ENCODE results near the gene TNRC6B.

The TNRC6B gene

DNA sequence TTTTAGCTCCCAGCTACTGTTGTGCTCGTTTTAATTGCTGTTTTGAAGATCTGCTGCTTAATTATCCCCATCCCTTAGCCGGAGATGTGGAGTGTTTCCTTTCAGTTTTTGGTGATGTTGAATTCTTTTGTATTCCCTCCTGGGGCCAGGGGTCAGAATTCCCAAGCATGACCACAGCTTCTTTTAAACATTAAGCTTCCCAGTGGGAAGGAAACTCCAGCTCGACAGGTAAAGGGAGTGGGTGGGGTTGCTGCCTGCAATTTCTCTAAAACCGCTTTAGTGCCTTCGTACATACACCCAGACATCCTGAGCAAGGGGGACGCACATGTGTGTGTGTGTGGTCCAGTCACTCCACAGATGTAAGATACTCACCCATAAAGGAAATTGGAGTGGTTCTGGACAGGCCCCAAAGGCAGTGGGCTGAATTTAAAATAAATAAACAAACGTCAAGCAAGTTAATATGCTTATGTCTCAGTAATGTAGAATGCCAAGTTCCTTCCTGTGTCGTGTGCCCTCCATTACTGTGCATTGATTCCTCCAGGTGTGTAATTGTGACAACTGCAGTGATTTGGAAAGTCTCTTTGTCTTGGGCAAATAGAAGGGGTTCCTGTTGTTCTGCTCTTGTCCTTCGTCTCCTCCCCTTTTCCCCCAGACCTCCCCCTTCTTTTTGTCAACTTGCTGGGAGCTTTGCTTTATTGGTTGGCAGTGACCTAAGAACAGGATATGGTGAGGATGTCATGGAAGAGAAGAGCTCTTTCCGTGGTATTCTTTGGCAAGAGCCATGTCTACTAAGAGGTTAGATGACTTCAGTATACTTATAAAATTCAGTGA lies 149.4 kb downstream of the TNRC6B start:
- peaks cover 22% of the 10 kb centered on the region for H3K36me3 ChIP-seq (replicated peaks; ENCODE audit: low read depth, low read length)
- H3K4me3 ChIP-seq (ENCODE audit: low read length): no peak overlapping the region
- H3K4me1 ChIP-seq (ENCODE audit: low read length): peaks cover 9% of the 10 kb centered on the region
- H2AFZ ChIP-seq (ENCODE audit: low read depth, low read length): no peak overlapping the region
- H3K9ac ChIP-seq (ENCODE audit: low read length): no peak overlapping the region
- TF ChIP-seq EZH2phosphoT487 (IDR thresholded peaks at IDR 0.05; ENCODE audit: low read depth): no peak
- TF ChIP-seq, protein P1, sequence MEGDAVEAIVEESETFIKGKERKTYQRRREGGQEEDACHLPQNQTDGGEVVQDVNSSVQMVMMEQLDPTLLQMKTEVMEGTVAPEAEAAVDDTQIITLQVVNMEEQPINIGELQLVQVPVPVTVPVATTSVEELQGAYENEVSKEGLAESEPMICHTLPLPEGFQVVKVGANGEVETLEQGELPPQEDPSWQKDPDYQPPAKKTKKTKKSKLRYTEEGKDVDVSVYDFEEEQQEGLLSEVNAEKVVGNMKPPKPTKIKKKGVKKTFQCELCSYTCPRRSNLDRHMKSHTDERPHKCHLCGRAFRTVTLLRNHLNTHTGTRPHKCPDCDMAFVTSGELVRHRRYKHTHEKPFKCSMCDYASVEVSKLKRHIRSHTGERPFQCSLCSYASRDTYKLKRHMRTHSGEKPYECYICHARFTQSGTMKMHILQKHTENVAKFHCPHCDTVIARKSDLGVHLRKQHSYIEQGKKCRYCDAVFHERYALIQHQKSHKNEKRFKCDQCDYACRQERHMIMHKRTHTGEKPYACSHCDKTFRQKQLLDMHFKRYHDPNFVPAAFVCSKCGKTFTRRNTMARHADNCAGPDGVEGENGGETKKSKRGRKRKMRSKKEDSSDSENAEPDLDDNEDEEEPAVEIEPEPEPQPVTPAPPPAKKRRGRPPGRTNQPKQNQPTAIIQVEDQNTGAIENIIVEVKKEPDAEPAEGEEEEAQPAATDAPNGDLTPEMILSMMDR (IDR thresholded peaks at IDR 0.05; ENCODE audit: low read depth, low read length): no peak
- H4K20me1 ChIP-seq (ENCODE audit: insufficient read depth, low read length): no peaks in the 10 kb centered on the region
- H3K27ac ChIP-seq (ENCODE audit: low read length): no peak overlapping the region
- no peak overlapping the region for H3K4me2 ChIP-seq (ENCODE audit: low read length)
- H3K79me2 ChIP-seq (ENCODE audit: low read length): no peaks in the 10 kb centered on the region
- no peaks in the 10 kb centered on the region for H3K27me3 ChIP-seq (ENCODE audit: low read depth, low read length)
- no peaks in the 10 kb centered on the region for H3K9me3 ChIP-seq (ENCODE audit: insufficient read depth, low read length)

DNA sequence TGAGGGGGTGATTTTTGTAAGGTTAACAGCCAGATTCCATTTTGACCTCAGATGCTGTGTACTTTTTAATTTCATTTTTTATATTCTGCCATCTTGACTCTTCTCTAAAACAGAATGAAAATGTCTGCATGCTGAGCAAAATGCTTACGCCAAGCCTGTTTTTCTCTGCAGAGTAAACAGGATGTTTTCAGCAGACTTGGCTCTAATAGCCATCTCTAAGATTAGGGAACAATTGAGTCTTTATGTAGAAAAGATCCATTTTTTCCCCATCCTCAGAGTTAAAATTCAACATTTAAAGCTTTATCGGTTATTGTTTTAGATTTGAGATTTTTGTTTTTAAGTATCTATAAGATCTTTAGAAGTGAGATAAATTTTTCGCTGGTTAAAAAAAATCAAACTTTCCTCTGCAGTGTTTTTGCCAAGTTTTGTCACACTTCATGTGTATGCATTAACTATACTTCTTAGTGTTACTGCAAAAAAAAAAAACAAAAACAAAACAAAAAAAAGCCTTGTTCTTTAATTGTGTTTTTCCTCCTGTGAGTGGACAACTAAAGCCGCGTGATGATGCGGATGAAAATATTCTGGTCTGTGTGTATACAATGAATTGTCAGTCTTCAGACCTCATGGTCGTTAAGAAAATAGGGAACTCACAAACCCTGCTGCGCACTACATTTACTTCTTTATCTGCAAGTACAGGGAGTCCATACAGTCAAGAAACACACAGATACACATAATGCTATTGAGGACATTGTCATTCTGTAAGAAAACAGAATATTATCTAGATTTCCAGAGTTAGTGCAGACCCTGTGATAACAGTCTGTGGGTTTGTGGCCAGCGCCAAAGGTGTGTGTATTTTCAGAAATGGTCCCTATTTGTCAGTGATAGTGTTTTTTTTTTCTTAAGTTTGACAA lies 151.1 kb downstream of the TNRC6B start:
- H3K4me2 ChIP-seq (ENCODE audit: low read length): no peak overlapping the region
- peaks cover 17% of the 10 kb centered on the region for H3K4me1 ChIP-seq (ENCODE audit: low read length)
- H3K27me3 ChIP-seq (ENCODE audit: low read depth, low read length): no peaks in the 10 kb centered on the region
- H3K36me3 ChIP-seq (replicated peaks; ENCODE audit: low read depth, low read length): peaks cover 9% of the 10 kb centered on the region
- H3K27ac ChIP-seq (ENCODE audit: low read length): no peak overlapping the region
- no peaks in the 10 kb centered on the region for H4K20me1 ChIP-seq (ENCODE audit: insufficient read depth, low read length)
- H3K79me2 ChIP-seq (ENCODE audit: low read length): no peaks in the 10 kb centered on the region
- no peak overlapping the region for H3K9ac ChIP-seq (ENCODE audit: low read length)
- no peak overlapping the region for H3K4me3 ChIP-seq (ENCODE audit: low read length)
- no peak overlapping the region for H2AFZ ChIP-seq (ENCODE audit: low read depth, low read length)
- no peaks in the 10 kb centered on the region for H3K9me3 ChIP-seq (ENCODE audit: insufficient read depth, low read length)
- TF ChIP-seq EZH2phosphoT487 (IDR thresholded peaks at IDR 0.05; ENCODE audit: low read depth): no peak
- TF ChIP-seq, protein P1 (IDR thresholded peaks at IDR 0.05; ENCODE audit: low read depth, low read length): no peak

DNA sequence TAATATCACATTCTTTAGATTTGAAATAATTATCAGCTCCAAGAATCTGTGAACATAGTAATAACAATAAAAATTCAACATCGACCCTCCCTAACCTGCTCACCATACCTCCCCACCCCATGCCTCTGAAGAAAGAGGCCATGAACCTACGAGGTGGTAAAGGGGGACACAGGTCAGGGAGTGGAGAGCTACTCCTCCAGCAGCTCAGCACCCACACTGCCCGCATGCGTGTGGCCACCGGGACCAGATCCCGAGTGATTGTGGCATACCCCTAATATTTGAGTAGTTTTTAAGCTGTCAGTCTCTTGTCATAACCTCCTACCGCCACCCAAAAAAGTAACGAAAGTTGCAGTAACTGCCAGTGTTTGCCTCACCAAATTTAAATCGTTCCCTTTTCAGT lies 151.7 kb downstream of the TNRC6B start:
- no peaks in the 10 kb centered on the region for H3K27me3 ChIP-seq (ENCODE audit: low read depth, low read length)
- no peaks in the 10 kb centered on the region for H3K79me2 ChIP-seq (ENCODE audit: low read length)
- TF ChIP-seq, protein P1 (IDR thresholded peaks at IDR 0.05; ENCODE audit: low read depth, low read length): no peak
- TF ChIP-seq EZH2phosphoT487 (IDR thresholded peaks at IDR 0.05; ENCODE audit: low read depth): no peak
- no peak overlapping the region for H3K27ac ChIP-seq (ENCODE audit: low read length)
- H3K4me1 ChIP-seq (ENCODE audit: low read length): peaks cover 23% of the 10 kb centered on the region
- H4K20me1 ChIP-seq (ENCODE audit: insufficient read depth, low read length): no peaks in the 10 kb centered on the region
- peaks cover 8% of the 10 kb centered on the region for H3K36me3 ChIP-seq (replicated peaks; ENCODE audit: low read depth, low read length)
- H3K4me3 ChIP-seq (ENCODE audit: low read length): no peak overlapping the region
- H3K9ac ChIP-seq (ENCODE audit: low read length): no peak overlapping the region
- no peak overlapping the region for H3K4me2 ChIP-seq (ENCODE audit: low read length)
- H3K9me3 ChIP-seq (ENCODE audit: insufficient read depth, low read length): no peaks in the 10 kb centered on the region
- no peak overlapping the region for H2AFZ ChIP-seq (ENCODE audit: low read depth, low read length)

DNA sequence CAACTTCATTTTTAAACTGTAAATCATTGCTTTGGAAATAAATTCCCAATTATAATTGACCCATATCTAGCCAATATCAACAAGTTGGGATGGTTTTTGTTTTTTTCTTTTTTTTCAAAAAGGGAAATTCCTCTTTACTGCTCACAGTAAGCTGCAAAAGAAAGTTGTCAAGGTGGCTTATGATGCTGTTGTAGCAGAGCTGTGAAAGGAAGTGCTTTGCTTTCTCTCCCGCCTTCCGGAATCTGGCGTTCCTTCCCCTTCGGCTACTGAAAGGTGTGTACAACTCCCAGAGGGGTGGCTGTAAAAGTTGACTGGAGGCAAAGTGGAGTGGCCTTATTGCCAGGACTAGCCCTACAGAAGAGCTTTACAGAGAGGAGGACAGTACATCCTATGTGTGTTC lies 152.4 kb downstream of the TNRC6B start:
- Histone ChIP-seq H3K27me3 (ENCODE audit: low read depth, low read length) (no peaks in the 10 kb centered on the region), H3K79me2 (ENCODE audit: low read length) (no peaks in the 10 kb centered on the region), H3K36me3 (replicated peaks; ENCODE audit: low read depth, low read length) (peaks cover 7% of the 10 kb centered on the region), H3K9me3 (ENCODE audit: insufficient read depth, low read length) (no peaks in the 10 kb centered on the region), H3K4me2 (ENCODE audit: low read length) (no peak overlapping the region), H2AFZ (ENCODE audit: low read depth, low read length) (no peak overlapping the region), H3K4me3 (ENCODE audit: low read length) (no peak overlapping the region), H3K27ac (ENCODE audit: low read length) (no peak overlapping the region), H3K9ac (ENCODE audit: low read length) (no peak overlapping the region), H4K20me1 (ENCODE audit: insufficient read depth, low read length) (no peaks in the 10 kb centered on the region), H3K4me1 (ENCODE audit: low read length) (peaks cover 30% of the 10 kb centered on the region)
- TF ChIP-seq EZH2phosphoT487 (IDR thresholded peaks at IDR 0.05; ENCODE audit: low read depth): no peak
- TF ChIP-seq, protein P1 (IDR thresholded peaks at IDR 0.05; ENCODE audit: low read depth, low read length): no peak
